OCI-LY1 (cell line): ENCODE data around the gene GALNT10.

Experiments
- H2AFZ ChIP-seq: fragments of 200-600 bp; sonication (generic), shearing (Covaris generic); 2 replicates; pipeline ENCODE4 v1.6.0; 2014; ENCODE audit warnings: antibody characterized with exemption, mild to moderate bottlenecking, low read length
- H3F3A ChIP-seq: fragments of 200-600 bp; sonication (generic), shearing (Covaris generic); 2 replicates; pipeline ENCODE4 v1.6.0; 2014; ENCODE audit warnings: mild to moderate bottlenecking, antibody characterized with exemption, low read length, moderate library complexity; ENCODE audit not compliant: insufficient read depth
- H3K27ac ChIP-seq: fragments of 200-600 bp; sonication (generic); 2 replicates; pipeline ENCODE4 v1.5.1; 2014; ENCODE audit warnings: low read length, mixed run types, mild to moderate bottlenecking, low read depth; ENCODE audit not compliant: poor library complexity, severe bottlenecking
- H3K27me3 ChIP-seq: fragments of 200-600 bp; sonication (generic); 2 replicates; pipeline ENCODE4 v1.6.0; 2014; ENCODE audit warnings: antibody characterized with exemption, mild to moderate bottlenecking, low read length, moderate library complexity; ENCODE audit not compliant: insufficient read depth
- H3K36me3 ChIP-seq: fragments of 200-600 bp; sonication (generic); 2 replicates; pipeline ENCODE4 v1.6.1; 2014; ENCODE audit warnings: mild to moderate bottlenecking, antibody characterized with exemption, low read length, moderate library complexity, mixed read lengths; ENCODE audit not compliant: insufficient read depth
- H3K4me1 ChIP-seq: fragments of 200-600 bp; sonication (generic); 2 replicates; pipeline ENCODE4 v1.5.1; 2014; ENCODE audit warnings: mild to moderate bottlenecking, low read length, moderate library complexity; ENCODE audit not compliant: insufficient read depth, severe bottlenecking
- H3K4me2 ChIP-seq: fragments of 200-600 bp; sonication (generic), shearing (Covaris generic); 2 replicates; pipeline ENCODE4 v1.6.1; 2014; ENCODE audit warnings: low read length
- H3K4me3 ChIP-seq: fragments of 200-600 bp; sonication (generic); 2 replicates; pipeline ENCODE4 v1.5.1; 2014; ENCODE audit warnings: low read length, low read depth, mild to moderate bottlenecking, mixed read lengths; ENCODE audit not compliant: poor library complexity, severe bottlenecking
- H3K79me2 ChIP-seq: fragments of 200-600 bp; shearing (Covaris generic); 2 replicates; pipeline ENCODE4 v1.6.1; 2016; ENCODE audit warnings: mixed run types, low read length, mixed read lengths; ENCODE audit not compliant: insufficient read depth
- H3K9ac ChIP-seq: fragments of 200-600 bp; sonication (generic), shearing (Covaris generic); 2 replicates; pipeline ENCODE4 v1.6.1; 2014; ENCODE audit warnings: mild to moderate bottlenecking, low read length, mixed read lengths
- H3K9me2 ChIP-seq: fragments of 200-600 bp; sonication (generic), shearing (Covaris generic); 2 replicates; pipeline ENCODE4 v1.6.1; 2014; ENCODE audit warnings: low read depth, mild to moderate bottlenecking, low read length, mixed read lengths
- H3K9me3 ChIP-seq: fragments of 200-600 bp; shearing (Covaris generic); 2 replicates; pipeline ENCODE4 v1.6.1; 2014; ENCODE audit warnings: low read length, mixed read lengths
- H4K20me1 ChIP-seq: fragments of 200-600 bp; sonication (generic), shearing (Covaris generic); 2 replicates; pipeline ENCODE4 v1.6.0; 2016; ENCODE audit warnings: mild to moderate bottlenecking, low read length; ENCODE audit not compliant: insufficient read depth
- EZH2 ChIP-seq: fragments of 200-600 bp; sonication (generic), shearing (Covaris generic); IDR thresholded peaks from 2 replicates; pipeline ENCODE4 v1.8.0; 2017; ENCODE audit warnings: borderline replicate concordance, mixed run types, mild to moderate bottlenecking, antibody characterized with exemption, low read length, moderate library complexity, mixed read lengths
- TF ChIP-seq, protein P1 (sequence below): fragments of 200-600 bp; sonication (generic), shearing (Covaris generic); IDR thresholded peaks from 2 replicates; pipeline ENCODE4 v1.5.1; 2017; ENCODE audit warnings: mild to moderate bottlenecking, antibody characterized with exemption, low read length, moderate library complexity, mixed read lengths

GALNT10 gene

DNA sequence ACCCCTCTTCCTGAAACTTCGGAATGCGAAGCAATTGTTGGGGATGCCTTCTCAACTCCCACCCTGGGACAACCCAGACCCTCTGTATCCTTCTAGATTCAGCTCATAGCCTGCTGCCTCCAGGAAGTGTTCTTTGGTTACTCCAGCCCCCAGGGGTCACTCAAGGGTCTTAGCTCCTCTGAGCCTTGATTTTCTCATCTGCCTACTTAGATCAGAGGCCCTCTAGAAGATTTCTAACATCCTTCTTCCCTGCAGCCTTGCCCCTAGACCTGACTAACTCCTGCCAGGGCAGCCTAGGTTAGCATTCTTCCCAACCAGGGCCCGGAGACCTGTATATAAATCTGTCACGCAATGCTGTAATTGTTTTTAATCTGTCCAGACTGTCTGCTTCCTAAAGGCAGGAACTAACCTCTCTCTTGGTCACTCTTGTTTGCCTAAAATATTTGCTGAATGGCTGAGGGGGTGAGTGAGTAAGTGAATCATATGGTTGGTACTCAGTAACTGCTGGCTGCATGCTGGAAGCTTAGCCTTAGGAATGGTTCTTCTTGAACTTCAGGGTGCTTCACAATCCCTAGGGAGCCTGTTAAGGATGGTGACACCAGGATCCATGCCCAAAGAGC, 8.2 kb downstream of the GALNT10 start:
- no peaks in the 10 kb centered on the region for H3F3A ChIP-seq
- no peaks in the 10 kb centered on the region for H3K4me1 ChIP-seq
- H3K36me3 ChIP-seq = no peaks in the 10 kb centered on the region
- H3K4me2 ChIP-seq = no peak overlapping the region
- no peak overlapping the region for H3K27ac ChIP-seq
- TF ChIP-seq, protein P1, sequence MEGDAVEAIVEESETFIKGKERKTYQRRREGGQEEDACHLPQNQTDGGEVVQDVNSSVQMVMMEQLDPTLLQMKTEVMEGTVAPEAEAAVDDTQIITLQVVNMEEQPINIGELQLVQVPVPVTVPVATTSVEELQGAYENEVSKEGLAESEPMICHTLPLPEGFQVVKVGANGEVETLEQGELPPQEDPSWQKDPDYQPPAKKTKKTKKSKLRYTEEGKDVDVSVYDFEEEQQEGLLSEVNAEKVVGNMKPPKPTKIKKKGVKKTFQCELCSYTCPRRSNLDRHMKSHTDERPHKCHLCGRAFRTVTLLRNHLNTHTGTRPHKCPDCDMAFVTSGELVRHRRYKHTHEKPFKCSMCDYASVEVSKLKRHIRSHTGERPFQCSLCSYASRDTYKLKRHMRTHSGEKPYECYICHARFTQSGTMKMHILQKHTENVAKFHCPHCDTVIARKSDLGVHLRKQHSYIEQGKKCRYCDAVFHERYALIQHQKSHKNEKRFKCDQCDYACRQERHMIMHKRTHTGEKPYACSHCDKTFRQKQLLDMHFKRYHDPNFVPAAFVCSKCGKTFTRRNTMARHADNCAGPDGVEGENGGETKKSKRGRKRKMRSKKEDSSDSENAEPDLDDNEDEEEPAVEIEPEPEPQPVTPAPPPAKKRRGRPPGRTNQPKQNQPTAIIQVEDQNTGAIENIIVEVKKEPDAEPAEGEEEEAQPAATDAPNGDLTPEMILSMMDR = no peak
- no peak for TF ChIP-seq EZH2
- no peaks in the 10 kb centered on the region for H3K9me2 ChIP-seq
- H3K79me2 ChIP-seq = no peaks in the 10 kb centered on the region
- no peak overlapping the region for H3K9ac ChIP-seq
- H3K9me3 ChIP-seq = no peaks in the 10 kb centered on the region
- H3K27me3 ChIP-seq = no peaks in the 10 kb centered on the region
- H4K20me1 ChIP-seq = no peaks in the 10 kb centered on the region
- H2AFZ ChIP-seq = no peak overlapping the region
- no peak overlapping the region for H3K4me3 ChIP-seq

DNA sequence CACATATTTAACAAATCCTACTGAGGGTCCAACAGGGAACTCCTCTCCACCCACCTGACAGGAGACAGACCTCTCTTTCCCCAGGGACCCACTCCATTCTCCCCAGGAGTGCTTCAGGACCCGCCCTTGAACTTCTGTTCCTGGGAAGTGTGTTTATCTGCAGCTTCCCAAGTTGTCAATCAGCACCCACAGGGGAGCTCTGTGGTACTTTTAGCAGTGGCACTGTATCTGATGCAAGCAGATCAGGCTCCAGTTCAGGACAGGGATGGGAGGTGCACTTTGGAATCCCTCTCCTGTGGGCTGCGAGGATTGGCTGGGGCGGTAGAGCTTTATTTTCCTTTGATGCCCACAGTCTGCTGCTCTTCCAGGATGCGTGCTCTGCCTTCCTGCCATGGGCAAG, 8.7 kb downstream of the GALNT10 start:
- no peaks in the 10 kb centered on the region for H3K9me3 ChIP-seq
- TF ChIP-seq EZH2 = no peak
- TF ChIP-seq, protein P1 = no peak
- no peaks in the 10 kb centered on the region for H3K4me1 ChIP-seq
- H4K20me1 ChIP-seq = no peaks in the 10 kb centered on the region
- no peak overlapping the region for H3K4me3 ChIP-seq
- no peak overlapping the region for H3K27ac ChIP-seq
- H2AFZ ChIP-seq = no peak overlapping the region
- H3K36me3 ChIP-seq = no peaks in the 10 kb centered on the region
- H3K79me2 ChIP-seq = no peaks in the 10 kb centered on the region
- H3K4me2 ChIP-seq = no peak overlapping the region
- no peak overlapping the region for H3K9ac ChIP-seq
- H3K27me3 ChIP-seq = no peaks in the 10 kb centered on the region
- no peaks in the 10 kb centered on the region for H3K9me2 ChIP-seq
- no peaks in the 10 kb centered on the region for H3F3A ChIP-seq

GRCh38 chr5:154199671-154200220, 9.2 kb downstream of the GALNT10 start:
- Histone ChIP-seq H3K27ac (no peak overlapping the region), H3K4me2 (no peak overlapping the region), H3K4me1 (no peaks in the 10 kb centered on the region), H3K36me3 (no peaks in the 10 kb centered on the region), H3F3A (no peaks in the 10 kb centered on the region), H2AFZ (no peak overlapping the region), H3K79me2 (no peaks in the 10 kb centered on the region), H3K9ac (no peak overlapping the region), H3K4me3 (no peak overlapping the region), H3K9me2 (no peaks in the 10 kb centered on the region), H4K20me1 (no peaks in the 10 kb centered on the region), H3K27me3 (no peaks in the 10 kb centered on the region), H3K9me3 (no peaks in the 10 kb centered on the region)
- TF ChIP-seq, protein P1 = no peak
- no peak for TF ChIP-seq EZH2
